Measurements from ENCODE around the gene ENPP7. TPM values are rescaled to one million over a fixed set of nuclear protein-coding genes. Genes with fewer than 3 reads are reported as not detected.

Gene ENPP7
- polyA plus RNA-seq, 3 donors = not detected

DNA sequence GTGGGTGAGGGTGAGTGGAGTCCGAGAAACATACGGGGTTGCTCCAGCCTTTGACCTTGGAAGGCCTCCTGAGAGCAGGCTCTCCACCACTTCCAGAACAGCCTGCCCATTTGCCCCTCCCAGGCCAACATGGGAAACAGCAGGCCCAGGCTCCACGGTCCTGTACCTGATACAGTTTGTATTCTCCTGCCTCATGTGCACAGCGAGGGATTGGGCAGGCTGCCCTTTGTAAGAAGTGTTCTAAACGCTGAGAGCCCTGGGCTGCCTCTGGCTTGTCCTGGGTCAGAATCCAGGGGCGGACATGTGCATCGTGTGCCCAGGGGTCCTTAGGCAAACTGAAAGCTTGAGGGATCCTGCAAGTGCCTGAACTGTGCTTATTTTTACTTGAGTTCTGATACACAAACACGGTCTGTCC is 43.8 kb downstream of the ENPP7 start:
- H3K27me3 ChIP-seq (ENCODE audit: control insufficient read depth in 2 of 2, insufficient read depth in 2 of 2, low read length in 2 of 2) = peaks cover 16 to 50% of the 10 kb centered on the region in 2 donors
- H3K9ac ChIP-seq (ENCODE audit: insufficient read depth, low read length, poor library complexity, severe bottlenecking) = no peak overlapping the region
- Mint-ChIP-seq H3K4me1 (peaks cover 23% of the 10 kb centered on the region), H3K27ac (no peak overlapping the region), H3K9me3 (peaks cover 0 to 8% (median 3%) of the 10 kb centered on the region in 7 donors), H3K27me3 (ENCODE audit: low read depth in 3 of 3) (peaks cover 45 to 74% (median 52%) of the 10 kb centered on the region in 3 donors), H3K4me3 (peak overlapping the region in 1 of 2 donors; percentile 18), H3K36me3 (peaks cover 4 to 5% of the 10 kb centered on the region in 2 donors)
- H3K9me3 ChIP-seq (replicated peaks in 1 of 2; ENCODE audit: control insufficient read depth in 1 of 2, insufficient read depth in 1 of 2, low read length in 2 of 2) = no peaks in the 10 kb centered on the region
- no peaks in the 10 kb centered on the region for H3K36me3 ChIP-seq (replicated peaks in 1 of 2; ENCODE audit: control insufficient read depth in 1 of 2, insufficient read depth in 2 of 2, low read length in 2 of 2)
- no peak for TF ChIP-seq CTCF (IDR thresholded peaks at IDR 0.05)
- no peak overlapping the region for H2AFZ ChIP-seq (ENCODE audit: insufficient read depth, low read depth, low read length, poor library complexity, severe bottlenecking)
- no peaks in the 10 kb centered on the region for H3K79me2 ChIP-seq (ENCODE audit: insufficient read depth, low read length)
- DNase-seq = no peak
- no peak overlapping the region for H3K27ac ChIP-seq (ENCODE audit: low read depth in 1 of 2, low read length in 2 of 2)
- intact Hi-C loops (cut with micrococcal nuclease) = no loop called here
- no peaks in the 10 kb centered on the region for H4K20me1 ChIP-seq (ENCODE audit: insufficient read depth, low read length)
- peaks cover 17 to 21% of the 10 kb centered on the region in 2 donors for H3K4me1 ChIP-seq (ENCODE audit: control insufficient read depth in 1 of 2, insufficient read depth in 2 of 2, low read length in 2 of 2)
- H3K4me2 ChIP-seq (replicated peaks; ENCODE audit: extremely low read depth, low read length, poor library complexity, severe bottlenecking) = no peak overlapping the region
- 97% methylated on average over 6 of the region's 8 CpGs for WGBS (ENCODE audit: insufficient coverage)
- no peak overlapping the region for H3K4me3 ChIP-seq (replicated peaks in 1 of 3; ENCODE audit: low read depth in 2 of 3, low read length in 3 of 3)

DNA sequence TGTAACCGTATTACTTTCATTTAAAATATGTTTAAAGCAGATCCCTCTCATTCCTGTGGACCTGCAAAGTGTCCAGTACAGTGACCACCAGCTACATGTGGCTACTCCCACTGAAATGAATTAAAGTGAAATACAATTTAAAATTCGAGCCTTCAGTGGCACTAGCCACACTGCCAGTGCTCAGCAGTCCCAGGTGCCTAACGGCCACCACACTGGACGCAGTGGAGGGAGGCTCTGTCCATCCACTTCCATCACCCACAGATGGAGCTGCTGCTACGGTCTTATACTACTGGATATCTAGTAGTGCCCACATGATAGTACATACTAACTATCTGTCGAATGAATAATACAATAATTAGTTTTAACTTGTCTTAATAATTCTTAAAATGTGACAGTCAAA is 44.9 kb downstream of the ENPP7 start:
- H3K27me3 Mint-ChIP-seq (ENCODE audit: low read depth in 3 of 3) = peaks cover 49 to 77% (median 63%) of the 10 kb centered on the region in 3 donors
- Histone ChIP-seq H3K27ac (ENCODE audit: low read depth in 1 of 2, low read length in 2 of 2) (no peak overlapping the region), H3K9me3 (replicated peaks in 1 of 2; ENCODE audit: control insufficient read depth in 1 of 2, insufficient read depth in 1 of 2, low read length in 2 of 2) (no peaks in the 10 kb centered on the region), H3K4me2 (replicated peaks; ENCODE audit: extremely low read depth, low read length, poor library complexity, severe bottlenecking) (no peak overlapping the region), H3K27me3 (ENCODE audit: control insufficient read depth in 2 of 2, insufficient read depth in 2 of 2, low read length in 2 of 2) (peaks cover 16 to 60% of the 10 kb centered on the region in 2 donors), H3K36me3 (replicated peaks in 1 of 2; ENCODE audit: control insufficient read depth in 1 of 2, insufficient read depth in 2 of 2, low read length in 2 of 2) (no peaks in the 10 kb centered on the region), H4K20me1 (ENCODE audit: insufficient read depth, low read length) (no peaks in the 10 kb centered on the region), H2AFZ (ENCODE audit: insufficient read depth, low read depth, low read length, poor library complexity, severe bottlenecking) (no peak overlapping the region), H3K9ac (ENCODE audit: insufficient read depth, low read length, poor library complexity, severe bottlenecking) (no peak overlapping the region), H3K4me1 (ENCODE audit: control insufficient read depth in 1 of 2, insufficient read depth in 2 of 2, low read length in 2 of 2) (peaks cover 17 to 21% of the 10 kb centered on the region in 2 donors), H3K79me2 (ENCODE audit: insufficient read depth, low read length) (no peaks in the 10 kb centered on the region), H3K4me3 (replicated peaks in 1 of 3; ENCODE audit: low read depth in 2 of 3, low read length in 3 of 3) (no peak overlapping the region)
- H3K4me3 Mint-ChIP-seq = peak overlapping the region in 1 of 2 donors; percentile 44
- no peak overlapping the region for H3K27ac Mint-ChIP-seq
- no peak for DNase-seq
- peaks cover 0 to 8% (median 3%) of the 10 kb centered on the region in 7 donors for H3K9me3 Mint-ChIP-seq
- peaks cover 5 to 8% of the 10 kb centered on the region in 2 donors for H3K36me3 Mint-ChIP-seq
- TF ChIP-seq CTCF (IDR thresholded peaks at IDR 0.05) = no peak
- intact Hi-C loops (cut with micrococcal nuclease) = no loop called here
- H3K4me1 Mint-ChIP-seq = peaks cover 21% of the 10 kb centered on the region
- 93% methylated on average over 3 of the region's 6 CpGs for WGBS (ENCODE audit: insufficient coverage)
